LNCAP (cell line): ENCODE results near the gene WNT11.

Experiments
- CTCF ChIP-seq: fragments of 450-650 bp; IDR thresholded peaks from 2 replicates; pipeline ENCODE4 v1.5.1; 2017; ENCODE audit warnings: mild to moderate bottlenecking

WNT11 gene

GRCh38 chr11:76173663-76174062, 32.6 kb downstream of the WNT11 start:
- no peak for TF ChIP-seq CTCF

- TF ChIP-seq CTCF: no peak
These were observed 33.7 kb downstream of the WNT11 start for GRCh38 chr11:76172583-76172982.

- no peak for TF ChIP-seq CTCF
These were observed 35.8 kb downstream of the WNT11 start for GRCh38 chr11:76170468-76170867.

DNA sequence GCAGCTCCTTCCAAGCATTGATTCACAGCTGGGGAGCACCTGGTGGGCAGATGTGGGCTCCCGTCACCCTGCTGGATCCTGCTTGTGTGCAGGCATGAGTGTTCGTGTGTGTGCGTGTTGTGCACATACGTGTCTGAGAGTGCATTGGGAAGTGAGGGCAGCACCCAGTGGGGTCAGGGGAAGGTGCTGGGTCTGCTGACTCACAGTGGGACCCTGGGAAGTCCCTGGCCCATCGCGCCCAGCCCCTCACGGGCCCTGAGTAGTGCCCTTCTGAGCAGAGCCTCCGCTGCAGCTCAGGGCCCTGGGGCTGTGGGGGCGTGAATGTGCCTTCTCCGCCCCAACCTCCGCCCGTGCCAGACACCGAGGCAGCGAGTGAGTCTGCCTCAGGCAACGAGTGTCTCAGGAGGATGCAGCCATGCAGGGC, 36.8 kb downstream of the WNT11 start:
- TF ChIP-seq CTCF: no peak

DNA sequence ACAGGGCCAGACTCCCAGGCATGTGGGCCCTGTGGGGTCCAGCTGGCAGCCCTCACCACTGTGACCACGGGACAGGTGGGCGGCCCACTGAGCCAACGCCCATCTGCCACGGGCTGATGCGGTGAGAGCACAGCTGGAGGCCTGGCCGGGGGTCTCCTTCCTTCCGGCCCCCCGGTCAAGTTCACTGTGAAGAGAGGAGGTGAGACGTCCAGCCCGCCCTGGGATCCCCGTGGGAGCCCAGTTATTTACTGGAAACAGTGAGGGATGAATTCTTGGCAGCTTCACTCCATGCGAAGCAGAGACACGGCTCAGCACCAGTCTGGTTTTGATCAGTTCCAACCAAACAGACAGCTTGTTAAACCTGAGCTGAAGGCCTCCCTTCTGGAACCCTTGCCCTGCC, 38.7 kb downstream of the WNT11 start:
- no peak for TF ChIP-seq CTCF

- TF ChIP-seq CTCF: no peak
These were observed 40.0 kb downstream of the WNT11 start for GRCh38 chr11:76166314-76166713.

DNA sequence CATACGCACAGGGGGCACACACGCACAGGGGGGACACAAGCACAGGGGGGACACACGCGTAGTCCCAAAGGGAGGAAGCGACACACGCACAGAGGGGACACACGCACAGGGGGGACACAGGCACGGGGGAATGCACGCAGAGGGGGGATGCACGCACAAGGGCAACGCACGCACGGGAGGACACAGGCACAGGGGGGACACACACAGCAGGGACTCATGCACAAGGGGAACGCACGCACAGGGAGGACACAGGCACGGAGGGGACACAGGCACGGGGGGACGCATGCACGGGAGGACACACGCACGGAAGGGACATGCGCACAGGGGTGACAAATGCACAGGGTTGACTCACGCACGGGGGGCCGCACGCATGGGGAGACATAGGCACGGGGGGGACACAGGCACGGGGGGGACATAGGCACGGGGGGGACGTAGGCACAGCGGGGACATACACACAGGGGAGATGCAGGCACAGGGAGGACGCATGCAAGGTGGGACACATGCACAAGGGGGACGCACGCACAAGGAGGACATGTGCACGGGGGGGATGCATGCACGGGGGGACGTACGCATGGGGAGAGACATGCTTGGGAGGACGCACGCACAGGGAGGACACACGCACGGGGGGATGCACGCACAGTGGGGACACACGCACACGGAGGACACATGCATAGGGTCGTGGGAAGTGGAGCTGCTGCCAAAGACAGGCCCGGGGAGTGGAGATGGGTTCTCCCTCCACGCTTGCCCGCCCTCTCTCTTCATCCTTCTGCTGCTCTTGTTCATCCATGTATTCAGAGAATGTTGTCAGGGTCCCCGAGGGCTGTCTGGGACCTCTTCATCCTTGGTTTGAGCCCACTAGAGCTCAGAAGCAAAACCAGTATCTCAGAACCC, 41.2 kb downstream of the WNT11 start:
- no peak for TF ChIP-seq CTCF
